Small intestine (tissue), 7 donors: ENCODE measurements around the gene KCNH1. TPM values are rescaled to one million over a fixed set of nuclear protein-coding genes. Genes with fewer than 3 reads are reported as not detected.

Source experiments
- DNase-seq, 2 donors: peaks; one replicate each; pipeline versions ENCODE4 v3.0.0 to v3.0.0-alpha.2; 2013
- FAIRE-seq: peaks from 2 replicates; lab custom pipeline; 2012; peaks lifted over from hg19 to GRCh38; lab: Jason Lieb, UNC
- H3K27ac ChIP-seq, 3 donors: one replicate each; pipeline ENCODE4 v1.5.1; 2013; ENCODE audit warnings: low read length in 2 of 3, mild to moderate bottlenecking in 2 of 3, control low read depth in 1 of 3, inconsistent platforms in 1 of 3, low read depth in 1 of 3, moderate library complexity in 1 of 3
- H3K27me3 ChIP-seq, 3 donors: one replicate each; pipeline ENCODE4 v1.6.1; 2013; ENCODE audit warnings: low read length in 3 of 3, inconsistent platforms in 1 of 3; ENCODE audit not compliant: control insufficient read depth in 3 of 3, insufficient read depth in 3 of 3
- H3K36me3 ChIP-seq, 3 donors: one replicate each; pipeline ENCODE4 v1.6.1; 2013; ENCODE audit warnings: low read length in 3 of 3, inconsistent platforms in 1 of 3, low read depth in 1 of 3, mild to moderate bottlenecking in 1 of 3, moderate library complexity in 1 of 3; ENCODE audit not compliant: control insufficient read depth in 3 of 3, insufficient read depth in 2 of 3
- H3K4me1 ChIP-seq, 3 donors: one replicate each; pipeline ENCODE4 v1.6.1; 2013; ENCODE audit warnings: low read length in 2 of 3, inconsistent platforms in 1 of 3, low read depth in 1 of 3, mild to moderate bottlenecking in 1 of 3, moderate library complexity in 1 of 3; ENCODE audit not compliant: control insufficient read depth in 3 of 3, insufficient read depth in 2 of 3
- H3K4me3 ChIP-seq, 3 donors: one replicate each; pipeline ENCODE4 v1.5.1; 2013; ENCODE audit warnings: low read length in 3 of 3, control low read depth in 1 of 3, inconsistent platforms in 1 of 3, low read depth in 1 of 3, mild to moderate bottlenecking in 1 of 3, moderate library complexity in 1 of 3
- H3K9me3 ChIP-seq, 2 donors: one replicate each; pipeline ENCODE4 v1.6.1; 2013; ENCODE audit warnings: low read depth in 1 of 2, low read length in 1 of 2; ENCODE audit not compliant: control insufficient read depth in 2 of 2, insufficient read depth in 1 of 2
- WGBS, 3 donors: extraction: QIAGEN DNeasy Blood & Tissue Kit; methylation state at CpG; one replicate each; pipeline ENCODE4 v1.1.7; 2013; 5-methylcytosine and 5-hydroxymethylcytosine counted together
- polyA plus RNA-seq, 4 donors: library from polyadenylated mRNA; stranded (reverse) in 3 of 4; unstranded in 1 of 4; fragments of 200-250 nt in 3 of 4; fragments of 120-200 nt in 1 of 4; gene quantifications; one replicate each; pipeline versions ENCODE4 v1.2.1 to v1.2.3, GENCODE V29; 2013
- donor health status: healthy with polysubstance abuse.
- donor health status: control.
- donor health status: control.
- donor health status: Bipolar disorder and iron deficiency.
- donor health status: healthy.

The KCNH1 gene
- polyA plus RNA-seq, 4 donors: 0.13 to 0.42 TPM; not detected in 2

- no peak overlapping the region for H3K4me3 ChIP-seq
- no peaks in the 10 kb centered on the region for H3K9me3 ChIP-seq
- DNase-seq (no peak), FAIRE-seq (no peak)
- no peaks in the 10 kb centered on the region for H3K4me1 ChIP-seq
- no peaks in the 10 kb centered on the region for H3K27me3 ChIP-seq
- WGBS, 3 donors: 56 to 90% (median 85%) methylated on average over 1 of the region's 1 CpG
- no peak overlapping the region for H3K27ac ChIP-seq
- H3K36me3 ChIP-seq: no peaks in the 10 kb centered on the region
Measured at GRCh38 chr1:210918893-210919292, 215.1 kb downstream of the KCNH1 start.

GRCh38 chr1:210917560-210918169 lies 216.3 kb downstream of the KCNH1 start:
- 71 to 77% (median 73%) methylated on average over 4 of the region's 4 CpGs for WGBS, 3 donors

GRCh38 chr1:210916548-210916947 lies 217.4 kb downstream of the KCNH1 start:
- no peaks in the 10 kb centered on the region for H3K9me3 ChIP-seq
- 72 to 82% (median 78%) methylated on average over 4 of the region's 4 CpGs for WGBS, 3 donors
- no peak overlapping the region for H3K27ac ChIP-seq
- no peaks in the 10 kb centered on the region for H3K27me3 ChIP-seq
- no peak overlapping the region for H3K4me3 ChIP-seq
- DNase-seq (no peak), FAIRE-seq (no peak)
- no peaks in the 10 kb centered on the region for H3K4me1 ChIP-seq
- H3K36me3 ChIP-seq: no peaks in the 10 kb centered on the region

More at GRCh38 chr1:210917560-210918169, 216.3 kb downstream of the KCNH1 start:
- no peak for FAIRE-seq
- H3K9me3 ChIP-seq: no peaks in the 10 kb centered on the region
- no peaks in the 10 kb centered on the region for H3K36me3 ChIP-seq
- H3K4me1 ChIP-seq: no peaks in the 10 kb centered on the region
- H3K27me3 ChIP-seq: no peaks in the 10 kb centered on the region
- no peak overlapping the region for H3K27ac ChIP-seq
- no peak overlapping the region for H3K4me3 ChIP-seq
- no peak for DNase-seq

DNA sequence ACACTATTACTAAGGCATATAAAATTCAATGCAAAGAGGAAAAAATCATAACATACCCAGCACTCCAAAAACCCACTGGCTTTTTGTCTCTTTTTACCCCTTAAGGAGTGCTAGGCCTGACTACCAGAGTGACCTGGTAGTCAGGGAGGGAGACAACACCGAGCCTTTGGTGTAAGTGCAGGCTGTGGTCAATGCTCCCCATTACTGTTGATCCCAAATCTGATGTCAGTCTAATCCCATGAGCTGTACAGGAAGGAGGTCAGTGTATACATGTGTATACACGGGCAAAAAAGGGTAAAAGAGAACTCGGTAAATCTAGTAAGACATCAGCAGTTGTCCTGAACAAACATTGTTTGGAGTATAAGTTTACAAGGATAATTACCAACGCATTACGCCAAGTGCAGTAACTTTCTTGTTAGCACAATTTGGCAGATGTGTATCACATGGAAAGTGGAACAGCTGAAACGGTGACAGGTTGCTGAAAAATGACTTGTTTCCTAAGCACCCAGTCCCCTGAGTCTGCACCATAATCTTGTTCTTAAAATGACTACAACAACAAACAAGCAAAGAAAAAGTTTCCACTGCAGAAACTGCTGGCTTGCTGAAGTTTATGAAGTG lies 217.9 kb downstream of the KCNH1 start:
- no peak overlapping the region for H3K4me3 ChIP-seq
- no peaks in the 10 kb centered on the region for H3K9me3 ChIP-seq
- 43 to 48% (median 46%) methylated on average over 6 of the region's 6 CpGs for WGBS, 3 donors
- no peaks in the 10 kb centered on the region for H3K27me3 ChIP-seq
- H3K4me1 ChIP-seq: no peaks in the 10 kb centered on the region
- FAIRE-seq (no peak), DNase-seq (no peak)
- no peak overlapping the region for H3K27ac ChIP-seq
- no peaks in the 10 kb centered on the region for H3K36me3 ChIP-seq

GRCh38 chr1:210912752-210913151 lies 221.2 kb downstream of the KCNH1 start:
- FAIRE-seq (no peak), DNase-seq (no peak)
- Histone ChIP-seq H3K27ac (no peak overlapping the region), H3K27me3 (no peaks in the 10 kb centered on the region), H3K4me1 (no peaks in the 10 kb centered on the region), H3K4me3 (no peak overlapping the region), H3K9me3 (no peaks in the 10 kb centered on the region), H3K36me3 (no peaks in the 10 kb centered on the region)
- 73 to 85% (median 78%) methylated on average over 2 of the region's 2 CpGs for WGBS, 3 donors

- H3K4me1 ChIP-seq: no peaks in the 10 kb centered on the region
- DNase-seq (no peak), FAIRE-seq (no peak)
- no peaks in the 10 kb centered on the region for H3K27me3 ChIP-seq
- no peak overlapping the region for H3K4me3 ChIP-seq
- no peaks in the 10 kb centered on the region for H3K36me3 ChIP-seq
- H3K27ac ChIP-seq: no peak overlapping the region
- no peaks in the 10 kb centered on the region for H3K9me3 ChIP-seq
- 42 to 52% (median 48%) methylated on average over 2 of the region's 2 CpGs for WGBS, 3 donors
Measured at GRCh38 chr1:210910020-210910575, 223.8 kb downstream of the KCNH1 start.

DNA sequence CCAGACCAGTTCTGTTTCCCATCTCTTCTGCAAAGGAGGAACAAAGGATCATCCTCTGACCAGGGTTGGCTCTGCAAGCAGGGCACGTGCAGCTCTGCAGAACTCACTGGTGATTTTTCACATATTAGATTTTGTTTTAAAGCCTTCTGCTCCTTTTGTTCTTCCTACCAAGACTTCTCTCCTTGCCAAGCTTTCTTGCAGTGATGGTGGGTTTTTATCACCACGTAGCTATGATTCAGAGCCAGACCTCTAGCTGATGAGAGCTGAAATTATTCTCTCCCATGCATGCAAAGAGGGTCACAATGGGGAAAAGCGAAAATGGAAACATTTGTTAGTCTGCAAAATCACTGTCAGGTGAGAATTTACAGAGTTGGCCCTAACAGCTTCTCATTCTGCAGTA lies 225.2 kb downstream of the KCNH1 start:
- Histone ChIP-seq H3K27me3 (peaks cover 0 to 2% (median 0%) of the 10 kb centered on the region in 3 donors), H3K9me3 (no peaks in the 10 kb centered on the region), H3K4me3 (no peak overlapping the region), H3K27ac (no peak overlapping the region), H3K4me1 (no peaks in the 10 kb centered on the region), H3K36me3 (no peaks in the 10 kb centered on the region)
- 49 to 59% (median 56%) methylated on average over 3 of the region's 3 CpGs for WGBS, 3 donors
- no peak for FAIRE-seq
- no peak for DNase-seq

- no peak overlapping the region for H3K4me3 ChIP-seq
- H3K27me3 ChIP-seq: peaks cover 0 to 2% (median 0%) of the 10 kb centered on the region in 3 donors
- no peaks in the 10 kb centered on the region for H3K4me1 ChIP-seq
- no peak overlapping the region for H3K27ac ChIP-seq
- H3K36me3 ChIP-seq: no peaks in the 10 kb centered on the region
- FAIRE-seq (no peak), DNase-seq (no peak)
- no peaks in the 10 kb centered on the region for H3K9me3 ChIP-seq
- WGBS, 3 donors: 36 to 52% (median 40%) methylated on average over 5 of the region's 5 CpGs
Measured at GRCh38 chr1:210908257-210908656, 225.7 kb downstream of the KCNH1 start.
